Midbrain (tissue), 1 donor: ENCODE measurements around the gene PCDHB7.
"Not testable (repeated sequence)": the region's sequence is repeated elsewhere in the genome, so short reads cannot be mapped to it uniquely, and the experiment has no call there.

Experiments used
- DNase-seq: peaks from one replicate; lab custom pipeline; 2025; lab: John Stamatoyannopoulos, UW

The PCDHB7 gene

DNA sequence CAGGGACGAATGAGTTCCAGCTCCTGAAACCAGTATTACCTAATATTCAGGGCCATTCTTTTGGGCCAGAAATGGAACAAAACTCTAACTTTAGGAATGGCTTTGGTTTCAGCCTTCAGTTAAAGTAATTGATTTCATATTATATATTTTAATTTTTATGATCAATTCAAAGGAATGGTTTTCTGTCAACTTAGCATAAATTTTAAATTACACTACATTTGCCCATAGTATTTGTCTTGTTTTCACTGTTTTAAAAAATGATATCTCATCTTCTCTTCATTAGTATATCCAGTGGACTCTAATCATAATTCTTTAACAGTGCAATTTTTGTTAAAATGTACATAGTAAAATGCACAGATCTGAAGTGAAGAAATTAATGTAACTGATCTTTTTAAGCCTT, 7.9 kb downstream of the PCDHB7 start:
- DNase-seq: no peak

DNA sequence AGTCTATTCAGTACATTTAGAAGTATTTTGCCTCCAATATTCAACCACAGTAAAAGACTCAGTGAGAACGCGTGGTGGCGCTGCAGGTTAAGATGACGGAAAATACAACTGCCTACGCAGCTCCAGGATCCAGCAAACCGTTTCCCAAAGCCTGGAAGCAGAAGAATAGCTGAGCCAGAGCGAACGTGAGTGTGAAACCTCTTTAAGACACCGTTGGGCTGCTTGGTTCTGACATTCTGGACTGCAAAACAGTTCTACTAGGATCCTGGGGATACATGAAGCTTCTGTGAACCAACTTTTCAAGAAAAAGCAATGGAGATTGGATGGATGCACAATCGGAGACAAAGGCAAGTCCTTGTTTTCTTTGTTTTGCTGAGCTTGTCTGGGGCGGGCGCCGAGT, 9.8 kb downstream of the PCDHB7 start, which contains the start of gene PCDHB16:
PCDHB16 (plus strand) TSS at position 140 of the 400 bp plus-strand sequence; CDS start at position 313, 173 bp downstream.
- DNase-seq: peak; percentile 48

DNA sequence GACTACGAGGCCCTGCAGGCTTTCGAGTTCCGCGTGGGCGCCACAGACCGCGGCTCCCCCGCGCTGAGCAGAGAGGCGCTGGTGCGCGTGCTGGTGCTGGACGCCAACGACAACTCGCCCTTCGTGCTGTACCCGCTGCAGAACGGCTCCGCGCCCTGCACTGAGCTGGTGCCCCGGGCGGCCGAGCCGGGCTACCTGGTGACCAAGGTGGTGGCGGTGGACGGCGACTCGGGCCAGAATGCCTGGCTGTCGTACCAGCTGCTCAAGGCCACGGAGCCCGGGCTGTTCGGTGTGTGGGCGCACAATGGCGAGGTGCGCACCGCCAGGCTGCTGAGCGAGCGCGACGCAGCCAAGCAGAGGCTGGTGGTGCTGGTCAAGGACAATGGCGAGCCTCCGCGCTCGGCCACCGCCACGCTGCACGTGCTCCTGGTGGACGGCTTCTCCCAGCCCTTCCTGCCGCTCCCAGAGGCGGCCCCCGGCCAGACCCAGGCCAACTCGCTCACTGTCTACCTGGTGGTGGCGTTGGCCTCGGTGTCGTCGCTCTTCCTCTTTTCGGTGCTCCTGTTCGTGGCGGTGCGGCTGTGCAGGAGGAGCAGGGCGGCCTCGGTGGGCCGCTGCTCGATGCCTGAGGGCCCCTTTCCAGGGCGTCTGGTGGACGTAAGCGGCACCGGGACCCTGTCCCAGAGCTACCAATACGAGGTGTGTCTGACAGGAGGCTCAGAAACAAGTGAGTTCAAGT, 11.8 kb downstream of the PCDHB7 start:
- DNase-seq: not testable (repeated sequence)

DNA sequence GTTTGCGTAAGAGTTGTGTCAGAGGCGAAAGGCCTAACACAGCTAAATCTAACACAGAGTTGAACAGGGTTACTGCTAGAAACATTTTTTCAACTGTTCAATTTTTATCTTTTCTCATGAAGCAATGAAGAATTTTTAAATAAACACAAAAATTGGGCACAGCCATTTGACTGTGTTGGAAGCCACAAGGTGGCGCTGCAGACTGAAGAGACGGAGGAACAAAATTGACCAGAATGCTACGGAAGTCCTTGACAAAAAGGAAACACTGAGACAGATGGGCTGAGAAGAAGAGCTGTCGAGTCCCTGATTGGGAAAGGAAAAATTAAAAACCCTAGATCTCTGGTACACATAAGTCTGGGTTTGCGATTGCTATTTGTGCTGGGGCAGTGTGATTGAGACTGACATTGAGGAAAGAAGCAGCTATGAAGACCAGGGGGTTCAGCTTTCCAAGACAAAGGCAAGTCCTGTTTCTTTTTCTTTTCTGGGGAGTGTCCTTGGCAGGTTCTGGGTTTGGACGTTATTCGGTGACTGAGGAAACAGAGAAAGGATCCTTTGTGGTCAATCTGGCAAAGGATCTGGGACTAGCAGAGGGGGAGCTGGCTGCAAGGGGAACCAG, 14.6 kb downstream of the PCDHB7 start, which contains the start of gene PCDHB9:
PCDHB9 (plus strand) TSS at position 265 of the 616 bp plus-strand sequence; CDS start at position 423, 158 bp downstream.
- peak; percentile 11 for DNase-seq

DNA sequence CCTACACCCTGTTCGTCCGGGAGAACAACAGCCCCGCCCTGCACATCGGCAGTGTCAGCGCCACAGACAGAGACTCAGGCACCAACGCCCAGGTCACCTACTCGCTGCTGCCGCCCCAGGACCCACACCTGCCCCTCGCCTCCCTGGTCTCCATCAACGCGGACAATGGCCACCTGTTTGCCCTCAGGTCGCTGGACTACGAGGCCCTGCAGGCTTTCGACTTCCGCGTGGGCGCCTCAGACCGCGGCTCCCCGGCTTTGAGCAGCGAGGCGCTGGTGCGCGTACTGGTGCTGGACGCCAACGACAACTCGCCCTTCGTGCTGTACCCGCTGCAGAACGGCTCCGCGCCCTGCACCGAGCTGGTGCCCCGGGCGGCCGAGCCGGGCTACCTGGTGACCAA, 16.2 kb downstream of the PCDHB7 start:
- not testable (repeated sequence) for DNase-seq

DNA sequence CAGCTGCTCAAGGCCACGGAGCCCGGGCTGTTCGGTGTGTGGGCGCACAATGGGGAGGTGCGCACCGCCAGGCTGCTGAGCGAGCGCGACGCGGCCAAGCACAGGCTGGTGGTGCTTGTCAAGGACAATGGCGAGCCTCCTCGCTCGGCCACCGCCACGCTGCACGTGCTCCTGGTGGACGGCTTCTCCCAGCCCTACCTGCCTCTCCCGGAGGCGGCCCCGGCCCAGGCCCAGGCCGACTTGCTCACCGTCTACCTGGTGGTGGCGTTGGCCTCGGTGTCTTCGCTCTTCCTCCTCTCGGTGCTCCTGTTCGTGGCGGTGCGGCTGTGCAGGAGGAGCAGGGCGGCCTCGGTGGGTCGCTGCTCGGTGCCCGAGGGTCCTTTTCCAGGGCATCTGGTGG, 16.7 kb downstream of the PCDHB7 start:
- DNase-seq: not testable (repeated sequence)

DNA sequence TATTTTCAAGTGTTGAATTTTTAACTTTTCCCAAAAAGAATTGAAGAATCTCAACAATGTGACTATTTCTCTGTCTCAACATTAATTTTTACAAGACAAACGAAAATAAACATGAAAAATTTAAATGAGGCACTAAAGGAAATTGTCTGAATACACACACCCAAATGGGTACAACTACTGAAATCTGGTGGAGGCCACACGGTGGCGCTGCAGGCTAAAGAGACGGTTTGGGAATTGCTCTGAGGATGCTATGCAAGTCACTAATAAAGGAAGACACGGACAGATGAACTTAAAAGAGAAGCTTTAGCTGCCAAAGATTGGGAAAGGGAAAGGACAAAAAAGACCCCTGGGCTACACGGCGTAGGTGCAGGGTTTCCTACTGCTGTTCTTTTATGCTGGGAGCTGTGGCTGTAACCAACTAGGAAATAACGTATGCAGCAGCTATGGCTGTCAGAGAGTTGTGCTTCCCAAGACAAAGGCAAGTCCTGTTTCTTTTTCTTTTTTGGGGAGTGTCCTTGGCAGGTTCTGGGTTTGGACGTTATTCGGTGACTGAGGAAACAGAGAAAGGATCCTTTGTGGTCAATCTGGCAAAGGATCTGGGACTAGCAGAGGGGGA, 19.8 kb downstream of the PCDHB7 start, which contains the start of gene PCDHB10:
PCDHB10 (plus strand) TSS at position 244 of the 616 bp plus-strand sequence; CDS start at position 444, 200 bp downstream.
- DNase-seq: peak; percentile 8

DNA sequence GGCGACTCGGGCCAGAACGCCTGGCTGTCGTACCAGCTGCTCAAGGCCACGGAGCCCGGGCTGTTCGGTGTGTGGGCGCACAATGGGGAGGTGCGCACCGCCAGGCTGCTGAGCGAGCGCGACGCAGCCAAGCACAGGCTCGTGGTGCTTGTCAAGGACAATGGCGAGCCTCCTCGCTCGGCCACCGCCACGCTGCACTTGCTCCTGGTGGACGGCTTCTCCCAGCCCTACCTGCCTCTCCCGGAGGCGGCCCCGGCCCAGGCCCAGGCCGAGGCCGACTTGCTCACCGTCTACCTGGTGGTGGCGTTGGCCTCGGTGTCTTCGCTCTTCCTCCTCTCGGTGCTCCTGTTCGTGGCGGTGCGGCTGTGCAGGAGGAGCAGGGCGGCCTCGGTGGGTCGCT, 21.9 kb downstream of the PCDHB7 start:
- DNase-seq: not testable (repeated sequence)

DNA sequence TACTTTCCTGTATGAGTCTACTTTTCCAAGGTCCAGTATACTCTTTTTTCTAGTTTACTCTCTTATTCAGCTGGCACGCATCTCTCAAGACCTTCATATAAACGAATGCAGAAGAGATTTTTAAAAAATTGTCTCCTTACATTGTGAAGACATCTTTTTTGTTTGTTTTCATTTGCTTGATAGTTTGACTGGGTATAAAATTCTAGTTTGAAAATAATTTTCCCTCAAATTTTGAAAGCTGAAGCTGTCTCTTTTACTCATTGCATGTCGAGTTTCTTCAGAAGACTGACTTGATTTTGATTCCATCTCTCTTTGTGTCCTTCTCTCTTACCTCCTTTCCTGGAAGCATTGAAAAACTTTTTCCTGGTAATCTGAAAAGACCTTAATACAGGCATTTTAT, 23.9 kb downstream of the PCDHB7 start:
- no peak for DNase-seq

DNA sequence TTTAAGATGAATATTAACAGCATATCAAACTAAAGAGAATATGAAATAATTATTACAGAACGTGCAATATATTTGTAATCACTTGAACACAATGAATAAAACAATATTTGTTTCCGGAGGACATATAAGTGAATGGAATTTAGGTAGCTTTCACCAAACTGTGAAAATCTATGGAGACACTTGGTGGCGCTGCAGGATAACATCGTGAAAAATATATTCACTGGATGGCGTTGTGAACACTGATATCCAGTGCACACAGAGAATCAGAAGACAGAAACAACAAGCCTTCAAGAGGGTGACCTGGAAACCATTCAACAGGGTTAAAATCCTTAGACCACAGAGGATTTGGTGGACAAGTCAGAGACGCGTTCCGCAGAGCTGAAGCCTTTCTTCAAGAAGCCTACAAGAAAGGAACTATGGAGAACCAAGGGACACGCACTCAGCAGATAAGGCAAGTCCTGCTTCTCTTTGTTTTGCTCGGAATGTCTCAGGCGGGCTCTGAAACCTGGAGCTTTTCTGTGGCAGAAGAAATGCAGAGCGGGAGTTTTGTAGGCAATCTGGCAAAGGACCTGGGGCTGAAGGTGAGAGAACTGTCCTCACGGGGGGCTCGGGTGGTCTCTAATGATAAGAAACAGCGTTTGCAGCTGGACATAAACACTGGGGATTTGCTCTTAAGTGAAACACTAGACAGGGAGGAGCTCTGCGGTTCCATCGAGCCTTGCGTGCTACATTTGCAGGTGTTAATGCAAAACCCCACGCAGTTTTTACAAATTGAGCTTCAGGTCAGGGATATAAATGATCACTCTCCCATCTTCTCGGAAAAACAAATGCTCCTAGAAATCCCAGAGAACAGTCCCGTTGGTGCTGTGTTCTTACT, 27.2 kb downstream of the PCDHB7 start, which contains the start of gene PCDHB11:
PCDHB11 (plus strand) TSS at position 269 of the 877 bp plus-strand sequence; CDS start at position 417, 148 bp downstream.
- DNase-seq: no peak

DNA sequence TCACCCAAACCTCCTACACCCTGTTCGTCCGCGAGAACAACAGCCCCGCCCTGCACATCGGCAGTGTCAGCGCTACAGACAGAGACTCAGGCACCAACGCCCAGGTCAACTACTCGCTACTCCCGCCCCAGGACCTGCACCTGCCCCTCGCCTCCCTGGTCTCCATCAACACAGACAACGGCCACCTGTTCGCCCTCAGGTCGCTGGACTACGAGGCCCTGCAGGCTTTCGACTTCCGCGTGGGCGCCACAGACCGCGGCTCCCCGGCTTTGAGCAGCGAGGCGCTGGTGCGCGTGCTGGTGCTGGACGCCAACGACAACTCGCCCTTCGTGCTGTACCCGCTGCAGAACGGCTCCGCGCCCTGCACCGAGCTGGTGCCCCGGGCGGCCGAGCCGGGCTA, 28.7 kb downstream of the PCDHB7 start:
- DNase-seq: not testable (repeated sequence)

DNA sequence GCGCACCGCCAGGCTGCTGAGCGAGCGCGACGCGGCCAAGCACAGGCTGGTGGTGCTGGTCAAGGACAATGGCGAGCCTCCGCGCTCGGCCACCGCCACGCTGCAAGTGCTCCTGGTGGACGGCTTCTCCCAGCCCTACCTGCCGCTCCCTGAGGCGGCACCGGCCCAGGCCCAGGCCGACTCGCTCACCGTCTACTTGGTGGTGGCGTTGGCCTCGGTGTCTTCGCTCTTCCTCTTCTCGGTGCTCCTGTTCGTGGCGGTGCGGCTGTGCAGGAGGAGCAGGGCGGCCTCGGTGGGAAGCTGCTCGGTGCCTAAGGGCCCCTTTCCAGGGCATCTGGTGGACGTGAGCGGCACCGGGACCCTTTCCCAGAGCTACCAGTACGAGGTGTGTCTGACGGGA, 29.2 kb downstream of the PCDHB7 start:
- not testable (repeated sequence) for DNase-seq

DNA sequence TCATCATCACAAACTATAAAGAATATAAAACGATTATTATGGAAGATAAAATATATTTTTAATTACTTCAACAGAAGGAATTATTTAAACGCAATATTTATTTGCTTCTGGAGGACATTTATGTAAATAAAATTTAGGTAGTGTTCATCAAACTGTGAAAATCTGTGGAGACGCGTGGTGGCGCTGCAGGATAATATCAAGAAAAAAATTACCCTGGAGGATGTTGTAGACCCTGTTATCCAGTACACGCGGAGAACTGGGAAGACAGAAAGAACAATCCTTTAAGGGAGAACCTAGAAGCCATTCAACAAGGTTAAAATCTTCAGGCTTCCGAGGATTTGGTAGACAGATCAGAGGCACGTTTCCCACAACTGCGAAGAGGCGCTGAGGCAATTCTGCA, 36.0 kb downstream of the PCDHB7 start, which contains the start of gene PCDHB12:
PCDHB12 (plus strand) TSS at position 242 of the 400 bp plus-strand sequence. CDS start 189 bp downstream, outside the sequence.
- DNase-seq: peak; percentile 4

DNA sequence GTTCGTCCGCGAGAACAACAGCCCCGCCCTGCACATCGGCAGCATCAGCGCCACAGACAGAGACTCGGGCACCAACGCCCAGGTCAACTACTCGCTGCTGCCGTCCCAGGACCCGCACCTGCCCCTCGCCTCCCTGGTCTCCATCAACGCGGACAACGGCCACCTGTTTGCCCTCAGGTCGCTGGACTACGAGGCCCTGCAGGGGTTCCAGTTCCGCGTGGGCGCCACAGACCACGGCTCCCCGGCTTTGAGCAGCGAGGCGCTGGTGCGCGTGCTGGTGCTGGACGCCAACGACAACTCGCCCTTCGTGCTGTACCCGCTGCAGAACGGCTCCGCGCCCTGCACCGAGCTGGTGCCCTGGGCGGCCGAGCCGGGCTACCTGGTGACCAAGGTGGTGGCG, 37.8 kb downstream of the PCDHB7 start:
- not testable (repeated sequence) for DNase-seq

DNA sequence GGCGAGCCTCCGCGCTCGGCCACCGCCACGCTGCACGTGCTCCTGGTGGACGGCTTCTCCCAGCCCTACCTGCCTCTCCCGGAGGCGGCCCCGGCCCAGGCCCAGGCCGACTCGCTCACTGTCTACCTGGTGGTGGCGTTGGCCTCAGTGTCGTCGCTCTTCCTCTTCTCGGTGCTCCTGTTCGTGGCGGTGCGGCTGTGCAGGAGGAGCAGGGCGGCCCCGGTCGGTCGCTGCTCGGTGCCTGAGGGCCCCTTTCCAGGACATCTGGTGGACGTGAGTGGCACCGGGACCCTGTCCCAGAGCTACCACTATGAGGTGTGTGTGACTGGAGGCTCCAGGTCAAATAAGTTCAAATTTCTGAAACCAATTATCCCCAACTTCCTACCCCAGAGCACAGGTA, 38.4 kb downstream of the PCDHB7 start:
- not testable (repeated sequence) for DNase-seq

DNA sequence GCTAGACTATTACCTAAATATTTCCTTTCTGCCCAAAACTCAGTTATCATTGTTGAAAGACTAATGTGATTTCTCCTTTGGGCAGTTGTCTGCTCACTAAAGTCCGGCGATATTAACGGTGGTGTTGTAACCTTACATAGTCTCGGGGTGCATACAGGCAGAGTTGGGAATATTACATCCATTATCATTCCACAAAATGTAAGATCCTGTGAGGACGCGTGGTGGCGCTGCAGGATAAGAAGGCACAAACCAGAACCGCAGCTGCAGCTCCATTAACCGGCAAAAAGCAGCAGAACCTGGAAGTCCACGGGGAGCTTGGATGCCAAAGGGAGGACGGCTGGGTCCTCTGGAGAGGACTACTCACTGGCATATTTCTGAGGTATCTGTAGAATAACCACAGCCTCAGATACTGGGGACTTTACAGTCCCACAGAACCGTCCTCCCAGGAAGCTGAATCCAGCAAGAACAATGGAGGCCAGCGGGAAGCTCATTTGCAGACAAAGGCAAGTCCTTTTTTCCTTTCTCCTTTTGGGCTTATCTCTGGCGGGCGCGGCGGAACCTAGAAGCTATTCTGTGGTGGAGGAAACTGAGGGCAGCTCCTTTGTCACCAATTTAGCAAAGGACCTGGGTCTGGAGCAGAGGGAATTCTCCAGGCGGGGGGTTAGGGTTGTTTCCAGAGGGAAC, 41.4 kb downstream of the PCDHB7 start, which contains the start of gene PCDHB13:
PCDHB13 (plus strand) TSS at position 264 of the 684 bp plus-strand sequence; CDS start at position 469, 205 bp downstream.
- peak; percentile 4 for DNase-seq

DNA sequence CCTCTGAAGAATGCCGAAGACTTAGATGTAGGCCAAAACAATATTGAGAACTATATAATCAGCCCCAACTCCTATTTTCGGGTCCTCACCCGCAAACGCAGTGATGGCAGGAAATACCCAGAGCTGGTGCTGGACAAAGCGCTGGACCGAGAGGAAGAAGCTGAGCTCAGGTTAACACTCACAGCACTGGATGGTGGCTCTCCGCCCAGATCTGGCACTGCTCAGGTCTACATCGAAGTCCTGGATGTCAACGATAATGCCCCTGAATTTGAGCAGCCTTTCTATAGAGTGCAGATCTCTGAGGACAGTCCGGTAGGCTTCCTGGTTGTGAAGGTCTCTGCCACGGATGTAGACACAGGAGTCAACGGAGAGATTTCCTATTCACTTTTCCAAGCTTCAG, 42.1 kb downstream of the PCDHB7 start:
- DNase-seq: not testable (repeated sequence)

DNA sequence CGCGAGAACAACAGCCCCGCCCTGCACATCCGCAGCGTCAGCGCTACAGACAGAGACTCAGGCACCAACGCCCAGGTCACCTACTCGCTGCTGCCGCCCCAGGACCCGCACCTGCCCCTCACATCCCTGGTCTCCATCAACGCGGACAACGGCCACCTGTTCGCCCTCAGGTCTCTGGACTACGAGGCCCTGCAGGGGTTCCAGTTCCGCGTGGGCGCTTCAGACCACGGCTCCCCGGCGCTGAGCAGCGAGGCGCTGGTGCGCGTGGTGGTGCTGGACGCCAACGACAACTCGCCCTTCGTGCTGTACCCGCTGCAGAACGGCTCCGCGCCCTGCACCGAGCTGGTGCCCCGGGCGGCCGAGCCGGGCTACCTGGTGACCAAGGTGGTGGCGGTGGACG, 43.1 kb downstream of the PCDHB7 start:
- DNase-seq: not testable (repeated sequence)

DNA sequence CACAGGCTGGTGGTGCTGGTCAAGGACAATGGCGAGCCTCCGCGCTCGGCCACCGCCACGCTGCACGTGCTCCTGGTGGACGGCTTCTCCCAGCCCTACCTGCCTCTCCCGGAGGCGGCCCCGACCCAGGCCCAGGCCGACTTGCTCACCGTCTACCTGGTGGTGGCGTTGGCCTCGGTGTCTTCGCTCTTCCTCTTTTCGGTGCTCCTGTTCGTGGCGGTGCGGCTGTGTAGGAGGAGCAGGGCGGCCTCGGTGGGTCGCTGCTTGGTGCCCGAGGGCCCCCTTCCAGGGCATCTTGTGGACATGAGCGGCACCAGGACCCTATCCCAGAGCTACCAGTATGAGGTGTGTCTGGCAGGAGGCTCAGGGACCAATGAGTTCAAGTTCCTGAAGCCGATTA, 43.6 kb downstream of the PCDHB7 start:
- DNase-seq: not testable (repeated sequence)

DNA sequence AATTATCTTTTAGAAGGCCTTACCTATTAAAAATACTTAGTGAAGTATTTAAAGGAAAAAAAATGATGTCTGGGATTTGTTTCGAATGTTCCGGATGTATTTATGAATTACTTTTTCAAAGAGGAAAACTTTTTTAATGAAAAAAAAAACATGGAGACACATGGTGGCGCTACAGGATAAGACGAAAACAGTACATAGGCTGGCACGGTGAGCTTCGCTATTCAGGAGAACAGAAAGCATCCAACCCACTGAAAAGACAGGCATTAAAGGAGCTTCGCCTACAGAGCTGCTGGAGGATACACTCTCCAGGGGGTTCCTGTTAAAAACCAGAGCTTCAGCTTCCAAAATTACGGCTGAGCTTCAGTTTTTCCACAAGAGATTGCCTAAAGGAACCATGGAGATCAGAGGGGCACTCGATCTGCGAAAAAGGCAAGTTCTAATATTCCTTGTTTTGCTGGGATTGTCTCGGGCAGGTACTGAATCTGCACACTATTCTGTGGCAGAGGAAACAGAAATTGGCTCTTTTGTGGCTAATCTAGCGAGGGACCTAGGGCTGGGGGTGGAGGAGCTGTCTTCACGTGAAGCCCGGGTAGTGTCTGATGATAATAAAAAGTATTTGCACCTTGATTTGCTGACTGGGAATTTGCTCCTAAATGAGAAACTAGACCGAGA, 50.8 kb downstream of the PCDHB7 start, which contains the start of gene PCDHB14:
PCDHB14 (plus strand) TSS at position 232 of the 672 bp plus-strand sequence; CDS start at position 395, 163 bp downstream.
- peak; percentile 7 for DNase-seq
